ENCODE data around the gene WNK2.

WNK2 gene

DNA sequence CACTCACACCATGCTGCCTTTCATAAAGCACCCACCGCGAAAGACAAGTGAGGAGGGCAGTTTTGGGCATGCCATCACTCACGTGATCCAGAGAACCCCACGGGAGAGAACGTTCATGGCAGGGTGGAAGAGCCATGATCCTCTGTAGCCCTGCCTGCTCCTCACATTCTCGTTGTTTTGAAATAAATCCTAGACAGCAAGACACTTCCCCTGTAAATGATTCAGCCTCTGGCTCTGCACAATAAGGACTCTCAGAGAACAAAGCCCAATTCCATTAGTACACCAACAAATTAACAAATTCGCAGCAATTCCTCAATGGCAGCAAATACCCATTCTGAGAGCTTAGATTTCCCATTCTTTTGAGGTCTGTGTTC is 71.5 kb downstream of the WNK2 start:
- no peak for DNase-seq (ENCODE audit: low read depth)

DNA sequence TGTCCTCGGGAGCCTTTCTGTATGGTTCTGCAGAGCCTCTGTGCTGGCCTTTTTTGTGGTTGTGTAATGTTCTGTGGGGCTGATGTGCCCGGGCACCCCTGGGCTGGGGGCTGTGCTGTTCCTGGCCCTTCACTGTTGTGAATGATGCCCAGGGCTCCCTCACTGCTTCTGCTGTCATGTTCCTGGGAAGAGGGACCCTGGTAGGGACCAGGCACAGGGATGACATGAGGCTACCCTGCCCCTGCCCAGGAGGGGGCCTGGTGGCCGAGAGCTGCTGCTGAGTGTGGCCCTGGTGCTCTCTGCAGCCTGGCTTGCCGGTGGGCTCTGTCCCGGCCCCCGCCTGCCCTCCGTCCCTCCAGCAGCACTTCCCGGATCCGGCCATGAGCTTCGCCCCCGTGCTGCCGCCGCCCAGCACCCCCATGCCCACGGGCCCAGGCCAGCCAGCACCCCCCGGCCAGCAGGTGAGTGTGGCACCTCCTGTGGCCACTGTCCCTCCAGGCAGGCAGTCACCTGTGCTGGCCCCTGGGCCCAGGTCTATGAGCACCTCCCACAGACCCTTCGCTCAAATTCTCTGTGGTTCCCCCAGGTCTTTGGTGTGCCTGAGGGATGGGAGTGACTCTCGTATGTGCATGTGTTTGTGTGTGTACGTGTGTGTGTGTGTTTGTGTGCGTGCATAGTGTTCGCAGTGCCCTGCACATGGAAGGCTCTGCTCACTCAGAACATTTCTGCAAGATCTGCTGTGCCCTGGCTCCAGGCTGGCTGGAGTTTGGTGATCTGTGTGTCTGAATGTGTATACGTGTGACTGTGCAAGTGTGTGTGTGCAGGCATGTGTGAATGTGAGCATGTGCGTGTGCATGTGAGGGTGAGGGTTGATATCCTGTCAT is 72.3 kb downstream of the WNK2 start:
- DNase-seq (ENCODE audit: low read depth), result no peak

DNA sequence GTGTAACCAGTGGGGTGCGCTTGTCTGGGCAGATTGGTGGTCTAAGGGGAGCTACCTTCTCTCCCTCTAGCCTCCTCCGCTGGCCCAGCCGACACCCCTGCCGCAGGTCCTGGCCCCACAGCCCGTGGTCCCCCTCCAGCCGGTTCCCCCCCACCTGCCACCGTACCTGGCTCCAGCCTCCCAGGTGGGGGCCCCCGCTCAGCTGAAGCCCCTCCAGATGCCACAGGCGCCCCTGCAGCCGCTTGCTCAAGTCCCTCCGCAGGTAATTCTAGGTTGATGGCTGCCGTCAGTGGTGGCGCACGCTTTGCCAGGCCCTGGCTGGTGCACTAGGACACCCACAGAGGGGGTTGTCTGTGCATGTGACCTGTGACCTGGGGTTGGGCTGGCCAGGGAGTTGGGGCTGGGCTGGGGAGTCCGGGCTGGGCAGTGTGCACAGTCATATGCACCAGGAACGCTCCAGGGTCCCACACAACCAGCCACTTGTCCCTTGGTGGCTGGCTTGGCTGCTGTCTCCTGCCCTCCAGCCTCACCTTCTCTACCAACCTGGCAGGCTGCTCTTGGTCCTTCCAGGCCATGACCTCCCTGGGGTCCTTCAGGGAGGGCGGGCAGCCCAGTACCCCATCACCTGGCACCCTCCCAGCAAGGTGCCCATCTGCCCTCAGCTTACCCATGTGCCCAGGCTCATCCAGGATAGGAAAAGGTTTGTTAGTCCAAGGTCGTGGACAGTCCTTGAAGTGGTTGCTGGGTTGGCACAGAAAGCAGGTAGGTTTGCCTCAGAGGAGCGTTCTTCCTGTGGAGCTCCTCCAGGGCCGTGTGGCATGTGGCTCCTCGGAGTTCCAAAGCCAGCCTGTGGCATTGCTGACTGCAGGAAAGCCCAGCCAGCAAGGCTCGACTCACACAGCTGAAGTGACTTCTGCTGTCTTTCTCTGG is 73.2 kb downstream of the WNK2 start:
- no peak for DNase-seq (ENCODE audit: low read depth)

DNA sequence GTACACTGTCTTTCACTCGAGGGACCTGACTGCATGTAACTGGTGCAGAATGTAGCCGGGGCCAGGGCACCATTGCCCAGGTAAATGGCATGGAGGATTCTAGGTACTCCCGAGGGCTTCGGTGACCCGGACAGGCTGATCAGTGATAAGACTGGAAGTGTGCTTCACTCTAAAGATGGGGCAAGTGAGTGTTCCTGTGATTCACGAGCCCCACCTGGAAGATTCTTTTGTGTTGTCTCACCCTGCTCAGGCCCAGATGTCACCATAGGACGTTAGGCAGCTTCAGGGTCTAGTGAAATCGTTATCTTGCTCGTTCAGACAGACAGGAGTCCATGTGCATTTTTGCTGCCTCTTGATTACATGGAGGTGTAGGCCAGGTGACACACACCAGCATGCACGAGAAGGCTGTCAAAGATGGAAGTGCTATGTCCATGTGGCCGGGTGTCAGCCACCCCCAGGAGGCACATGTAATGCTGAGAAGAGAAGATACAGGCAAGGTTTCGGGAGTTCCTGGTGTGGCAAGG is 73.9 kb downstream of the WNK2 start:
- no peak for DNase-seq (ENCODE audit: low read depth)

DNA sequence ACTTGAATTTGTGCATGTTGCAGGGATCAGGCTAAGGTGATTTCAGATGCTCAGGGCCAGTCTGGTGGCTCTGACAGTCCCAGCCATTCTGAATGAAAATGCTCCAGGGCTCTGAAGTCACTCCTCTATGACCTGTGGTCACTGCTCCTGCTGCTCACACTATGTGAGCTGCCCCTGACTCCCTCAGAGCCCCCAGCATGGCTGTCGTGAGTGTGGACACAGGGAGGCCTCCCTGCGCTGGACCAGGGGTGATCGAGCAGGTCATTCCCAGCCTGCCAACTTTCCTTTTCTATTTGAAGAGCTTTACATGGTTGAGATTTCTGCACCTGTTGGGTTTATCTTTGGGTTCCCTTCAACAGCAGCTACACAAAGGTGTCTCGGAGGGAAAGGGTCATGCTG is 74.5 kb downstream of the WNK2 start:
- no peak for DNase-seq (ENCODE audit: low read depth)

DNA sequence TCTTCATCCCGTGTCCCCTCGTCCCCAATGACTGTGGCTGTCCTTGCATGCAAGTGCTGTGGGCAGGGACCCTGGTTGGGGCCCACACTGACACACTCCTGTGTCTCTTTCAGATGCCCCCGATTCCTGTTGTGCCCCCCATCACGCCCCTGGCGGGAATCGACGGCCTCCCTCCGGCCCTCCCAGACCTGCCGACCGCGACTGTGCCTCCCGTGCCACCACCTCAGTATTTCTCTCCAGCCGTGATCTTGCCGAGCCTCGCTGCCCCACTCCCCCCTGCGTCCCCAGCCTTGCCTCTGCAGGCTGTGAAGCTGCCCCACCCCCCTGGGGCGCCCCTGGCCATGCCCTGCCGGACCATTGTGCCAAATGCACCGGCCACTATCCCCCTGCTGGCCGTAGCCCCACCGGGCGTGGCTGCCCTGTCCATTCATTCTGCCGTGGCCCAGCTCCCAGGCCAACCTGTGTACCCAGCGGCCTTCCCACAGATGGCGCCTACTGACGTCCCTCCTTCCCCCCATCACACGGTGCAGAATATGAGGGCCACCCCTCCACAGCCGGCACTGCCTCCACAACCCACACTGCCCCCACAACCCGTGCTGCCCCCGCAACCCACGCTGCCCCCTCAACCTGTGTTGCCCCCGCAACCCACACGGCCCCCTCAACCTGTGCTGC is 75.0 kb downstream of the WNK2 start:
- no peak for DNase-seq (ENCODE audit: low read depth)

DNA sequence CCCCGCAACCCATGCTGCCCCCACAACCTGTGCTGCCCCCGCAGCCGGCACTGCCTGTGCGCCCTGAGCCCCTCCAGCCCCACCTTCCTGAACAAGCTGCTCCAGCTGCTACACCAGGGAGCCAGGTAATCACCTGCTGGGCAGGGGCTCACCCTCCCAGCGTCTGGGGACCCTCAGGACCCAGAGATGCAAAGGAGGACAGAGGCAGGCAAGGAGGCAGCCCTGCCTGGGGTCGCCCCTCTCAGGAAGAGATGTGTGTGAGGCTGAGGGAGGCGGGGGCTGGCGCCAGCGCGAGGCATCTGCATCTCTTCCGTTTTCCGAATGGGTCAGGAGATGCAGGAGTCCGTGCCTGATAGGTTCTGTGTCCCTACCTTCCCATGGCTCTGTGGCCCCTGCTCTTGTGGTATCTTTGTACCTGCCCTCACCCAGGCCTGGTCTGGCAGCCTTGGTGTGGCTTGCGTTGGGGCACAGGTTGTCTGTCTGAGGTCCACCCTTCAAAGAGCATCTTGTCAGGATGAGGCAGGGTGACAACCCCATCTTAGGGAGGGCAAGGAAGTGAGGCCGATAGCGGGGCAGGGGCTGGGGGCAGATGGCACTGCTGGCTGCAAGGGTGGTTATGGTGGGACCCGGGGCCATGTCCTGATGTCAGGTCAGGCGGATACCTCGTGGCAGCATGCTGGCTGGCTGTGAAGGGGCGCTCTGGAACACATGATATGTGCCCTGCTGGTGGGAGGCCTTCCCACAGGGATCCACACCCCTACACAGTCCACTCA is 75.7 kb downstream of the WNK2 start:
- no peak for DNase-seq (ENCODE audit: low read depth)

DNA sequence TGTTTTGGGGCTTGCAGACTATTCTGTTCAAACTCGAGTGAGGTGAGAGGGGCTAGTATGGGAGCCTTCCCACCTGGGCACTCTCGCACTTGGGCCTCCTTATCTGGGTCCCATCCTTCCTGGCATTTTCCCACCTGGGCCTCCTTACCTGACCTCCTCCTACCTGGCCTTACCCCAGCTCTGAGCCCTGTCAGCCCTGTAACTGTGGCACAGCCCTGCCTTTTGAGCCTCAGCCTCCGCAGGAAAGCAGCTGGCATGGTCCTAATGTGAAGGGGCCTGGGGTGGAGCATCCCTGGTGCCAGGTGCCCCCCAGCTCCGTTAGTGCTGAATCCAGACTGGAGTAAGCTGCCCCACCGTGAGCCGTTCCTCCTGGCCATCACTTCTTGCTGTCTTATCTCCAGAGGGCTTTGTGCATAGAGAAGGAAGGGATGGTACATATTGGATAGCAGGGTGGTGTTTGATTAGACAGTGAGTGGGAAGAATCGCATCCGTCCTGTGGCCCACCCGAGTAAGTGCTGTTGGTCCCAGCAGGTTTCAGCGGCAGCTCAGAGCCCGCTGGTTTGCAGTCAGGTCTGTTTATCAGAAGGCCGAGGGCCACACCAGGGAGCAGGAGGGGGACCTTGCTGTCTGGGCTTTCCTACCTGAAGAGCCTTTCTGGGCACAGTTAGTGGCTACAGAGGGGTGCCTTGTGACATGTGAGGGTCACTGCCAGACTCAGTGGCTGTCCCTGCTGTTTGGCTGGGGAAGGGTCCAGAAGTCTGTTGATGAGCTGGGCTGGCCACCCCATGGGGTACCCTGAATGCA is 76.5 kb downstream of the WNK2 start:
- no peak for DNase-seq (ENCODE audit: low read depth)

DNA sequence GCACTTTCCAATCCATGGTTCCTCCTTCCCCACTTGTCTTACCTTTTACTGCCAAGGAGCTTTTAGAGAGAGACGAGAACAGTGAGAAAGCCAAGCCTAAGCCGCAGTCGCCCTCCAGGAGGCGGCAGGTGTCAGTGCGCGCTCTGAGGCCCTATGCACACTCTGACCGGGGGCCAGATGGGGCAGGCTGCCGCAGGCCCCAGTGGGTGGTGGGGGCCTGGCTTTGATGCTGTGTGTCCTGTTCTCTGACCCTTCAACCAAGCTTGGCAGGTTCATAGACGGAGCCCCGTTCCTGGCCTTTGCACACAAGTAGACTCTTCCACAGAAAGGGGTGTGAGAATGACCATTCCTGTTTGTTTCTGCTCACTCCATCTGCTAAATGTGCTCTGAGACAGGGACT is 77.3 kb downstream of the WNK2 start:
- DNase-seq (ENCODE audit: low read depth), result no peak

DNA sequence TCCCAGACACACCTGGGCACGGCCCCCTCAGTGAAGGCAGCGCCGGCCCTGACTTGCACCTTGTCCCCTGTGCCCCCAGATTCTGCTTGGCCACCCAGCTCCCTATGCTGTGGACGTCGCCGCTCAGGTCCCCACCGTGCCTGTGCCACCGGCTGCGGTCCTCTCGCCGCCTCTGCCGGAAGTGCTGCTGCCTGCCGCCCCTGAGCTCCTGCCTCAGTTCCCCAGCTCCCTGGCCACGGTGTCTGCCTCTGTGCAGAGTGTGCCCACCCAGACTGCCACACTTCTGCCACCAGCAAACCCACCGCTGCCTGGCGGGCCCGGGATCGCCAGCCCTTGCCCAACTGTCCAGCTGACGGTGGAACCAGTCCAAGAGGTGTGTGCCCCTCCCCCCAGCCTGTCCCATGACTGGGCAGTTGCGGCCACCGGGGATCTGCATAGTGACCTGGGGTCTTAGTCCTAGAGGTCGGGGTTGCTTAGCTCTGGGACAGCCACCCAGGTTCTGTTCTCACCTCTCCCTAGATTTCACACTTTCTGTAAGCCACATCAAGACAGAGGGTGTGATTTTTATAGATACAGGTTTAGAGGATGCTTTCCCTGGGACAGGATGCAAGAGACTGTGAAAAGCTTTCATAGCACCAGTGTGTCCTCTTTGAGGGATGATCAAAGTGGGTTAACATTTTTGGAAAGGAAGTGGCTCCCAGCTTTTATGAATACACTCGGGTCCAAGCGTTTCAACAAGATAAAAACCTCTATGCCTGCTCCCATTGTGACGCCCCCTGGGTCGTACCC is 78.0 kb downstream of the WNK2 start:
- no peak for DNase-seq (ENCODE audit: low read depth)

DNA sequence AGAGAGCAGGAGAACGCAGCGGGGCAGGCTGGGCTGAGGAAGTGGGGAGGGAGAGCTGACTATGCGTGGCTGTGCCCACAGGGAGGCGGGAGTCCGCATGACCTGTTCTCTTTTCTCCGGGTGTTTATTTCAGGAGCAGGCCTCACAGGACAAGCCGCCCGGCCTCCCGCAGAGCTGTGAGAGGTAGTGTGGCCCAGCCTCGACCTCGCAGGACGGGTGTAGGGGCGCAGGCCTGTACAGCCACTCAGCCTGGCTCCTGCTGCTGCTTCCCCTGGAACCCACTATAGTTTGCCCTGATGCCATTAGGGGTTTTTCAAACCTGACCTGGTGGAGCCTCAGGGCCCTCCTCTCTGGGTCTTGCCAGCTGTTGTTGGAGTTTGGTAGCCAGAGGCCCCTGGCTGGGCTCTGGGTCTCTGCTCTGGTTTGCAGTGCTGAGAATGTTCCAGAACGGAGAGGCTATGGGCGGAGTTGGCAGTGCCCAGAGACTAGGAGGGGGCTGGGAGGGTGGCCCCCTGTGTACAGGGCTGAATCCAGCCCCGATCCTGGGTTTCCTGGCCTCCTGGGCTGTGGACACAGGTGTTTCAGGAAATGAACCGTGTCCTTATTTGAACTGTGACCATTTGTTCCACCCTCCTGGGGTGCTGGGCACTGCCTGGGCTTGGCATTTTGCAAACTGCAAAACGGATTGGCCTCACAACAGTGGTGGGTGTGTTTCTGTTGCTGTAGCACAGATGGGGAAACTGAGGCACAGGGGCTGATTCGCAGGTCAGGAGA is 78.8 kb downstream of the WNK2 start:
- no peak for DNase-seq (ENCODE audit: low read depth)

DNA sequence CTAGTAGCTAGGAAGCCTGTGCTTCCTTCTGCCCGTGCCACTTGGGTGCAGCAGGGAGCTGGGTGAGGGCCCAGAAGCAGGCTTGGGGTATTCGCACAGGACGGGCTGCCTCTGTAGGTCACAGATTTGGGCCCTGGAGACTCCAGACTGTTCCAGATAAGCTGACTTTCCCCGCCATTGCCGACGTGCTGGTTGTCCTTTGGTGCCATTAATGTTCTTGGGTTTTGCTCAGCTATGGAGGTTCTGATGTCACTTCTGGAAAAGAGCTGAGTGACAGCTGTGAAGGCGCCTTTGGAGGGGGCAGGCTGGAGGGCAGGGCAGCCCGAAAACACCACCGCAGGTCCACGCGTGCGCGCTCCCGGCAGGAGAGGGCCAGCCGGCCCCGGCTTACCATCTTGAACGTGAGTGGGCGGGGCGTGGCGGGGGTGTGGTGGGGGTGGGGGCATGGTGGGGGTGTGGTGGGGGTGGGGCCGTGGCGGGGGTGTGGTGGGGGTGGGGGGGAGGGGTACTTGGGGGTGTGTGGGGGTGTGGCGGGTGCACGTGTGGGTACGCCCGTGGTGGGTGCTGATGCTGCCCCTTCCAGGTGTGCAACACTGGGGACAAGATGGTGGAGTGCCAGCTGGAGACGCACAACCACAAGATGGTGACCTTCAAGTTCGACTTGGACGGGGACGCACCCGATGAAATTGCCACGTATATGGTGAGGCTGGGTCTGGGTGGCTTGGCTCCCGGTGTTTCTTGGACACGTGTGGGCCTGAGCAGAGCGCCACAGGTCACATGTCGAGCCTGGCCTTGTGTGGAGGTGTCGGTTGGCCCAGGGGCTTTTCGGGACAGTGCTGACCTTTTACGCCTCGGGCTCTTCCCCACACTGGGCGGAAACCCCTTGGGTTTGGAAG is 79.6 kb downstream of the WNK2 start:
- DNase-seq (ENCODE audit: low read depth), result no peak

DNA sequence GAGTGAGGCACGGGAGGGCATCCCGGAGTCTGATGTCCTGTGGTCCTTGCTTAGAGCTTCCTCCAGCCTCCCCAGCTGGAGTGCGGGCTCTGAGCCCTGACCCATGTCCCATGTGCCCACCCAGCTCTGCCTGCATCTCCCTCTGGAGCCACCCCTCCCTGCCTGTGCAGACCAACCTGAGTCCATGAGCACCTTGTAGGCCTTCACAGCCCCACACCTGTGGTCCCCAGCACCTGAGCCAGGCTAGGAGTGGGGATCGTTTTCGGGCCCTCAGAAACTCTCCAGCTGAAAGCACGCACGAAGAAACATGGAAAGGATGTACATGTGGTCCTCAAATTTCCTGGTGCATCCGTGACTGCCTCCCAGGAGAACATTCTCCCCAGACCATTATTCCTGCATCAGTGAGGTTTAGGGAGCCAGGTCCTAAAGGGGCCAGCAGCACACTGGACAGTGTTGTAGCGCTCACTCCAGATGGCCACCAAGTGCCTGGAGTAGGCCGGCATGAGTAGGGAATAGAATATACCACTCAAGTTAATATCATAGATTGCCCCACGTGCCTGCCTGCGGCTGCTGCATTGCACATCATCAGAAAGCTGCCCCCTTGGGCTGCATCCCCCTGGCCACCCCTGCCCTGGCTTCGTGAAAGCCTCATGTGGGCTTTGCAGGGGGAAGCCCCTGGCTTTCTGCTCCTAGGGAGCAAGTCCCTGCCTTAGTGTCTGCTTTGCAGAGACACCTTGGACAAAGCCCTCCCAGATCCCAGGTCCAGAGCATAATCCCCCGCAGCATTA is 80.6 kb downstream of the WNK2 start:
- DNase-seq (ENCODE audit: low read depth), result no peak

DNA sequence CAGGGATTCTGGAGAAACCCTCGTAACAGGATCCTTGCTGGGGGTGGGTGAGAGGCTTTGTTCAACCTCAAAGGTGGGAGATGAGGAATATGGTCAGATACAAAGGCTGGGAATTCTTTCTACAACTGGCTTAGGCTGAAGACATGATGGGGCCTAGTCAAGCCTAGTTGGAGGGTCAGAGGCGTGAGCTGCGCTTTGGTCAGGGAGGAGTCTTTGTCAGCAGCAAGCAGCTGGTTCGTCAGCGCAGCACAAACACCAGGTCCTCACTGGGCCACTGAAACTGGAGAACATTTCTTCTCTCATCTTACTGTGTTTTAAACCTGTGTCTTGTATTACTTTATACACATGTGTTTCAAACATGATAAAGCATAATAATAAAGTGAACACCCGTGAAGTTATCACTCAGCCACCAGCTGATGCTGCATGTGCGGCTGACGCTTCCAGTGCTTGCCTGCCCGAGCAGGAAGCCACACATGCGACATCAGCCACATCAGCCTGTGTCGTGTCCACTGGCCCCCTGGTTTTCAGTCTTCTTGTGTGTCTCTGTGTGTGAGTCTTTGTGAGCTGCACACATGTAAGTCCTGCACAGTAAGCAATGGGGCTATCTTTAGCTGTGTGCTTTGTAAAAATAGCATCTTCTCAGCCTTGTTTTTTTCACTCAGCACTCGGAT is 81.5 kb downstream of the WNK2 start:
- no peak for DNase-seq (ENCODE audit: low read depth)

DNA sequence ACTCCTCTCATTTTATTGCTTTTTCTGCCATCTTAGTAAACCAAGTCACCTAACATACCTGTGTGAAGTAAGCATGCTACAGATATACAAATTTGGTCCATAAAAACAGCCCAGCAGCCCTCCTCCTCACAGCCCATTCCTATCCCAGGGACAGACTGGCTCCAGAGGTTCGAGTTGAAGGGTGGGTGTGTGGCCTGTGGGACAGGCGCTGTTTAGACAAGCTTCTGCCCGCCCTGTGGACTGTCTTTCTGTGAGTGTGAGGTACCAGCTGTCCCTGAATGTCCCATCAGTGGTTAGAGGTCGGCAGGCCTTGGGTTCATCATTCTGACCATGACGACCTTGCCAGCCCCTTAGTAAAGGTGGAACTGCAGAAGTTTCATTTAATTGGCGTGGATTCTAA is 82.0 kb downstream of the WNK2 start:
- no peak for DNase-seq (ENCODE audit: low read depth)

DNA sequence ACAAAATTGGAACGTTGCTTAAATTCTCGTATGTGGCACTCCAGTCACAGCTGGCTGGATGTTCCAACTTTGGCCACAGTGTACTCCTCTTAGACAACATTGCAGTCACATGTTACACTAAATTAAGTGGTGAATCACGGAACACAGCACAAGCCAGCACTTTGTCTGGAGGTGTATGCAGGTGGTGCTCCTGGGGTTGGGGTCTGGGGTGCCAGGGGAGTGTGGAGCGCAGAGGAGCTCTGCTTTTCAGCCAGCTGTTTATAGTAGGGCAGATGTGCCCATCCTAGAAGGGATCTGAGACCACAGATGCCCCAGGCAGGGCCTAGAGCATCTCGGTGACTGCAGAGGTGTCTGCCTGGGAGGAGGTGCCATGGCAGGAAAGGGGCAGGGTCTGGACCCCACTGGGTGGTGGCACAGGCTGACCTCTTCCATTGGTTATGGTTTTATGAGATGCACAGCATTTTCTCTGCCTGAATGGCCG is 82.6 kb downstream of the WNK2 start:
- no peak for DNase-seq (ENCODE audit: low read depth)

All from activated gamma-delta T cell treated with anti-CD3 and anti-CD28 coated beads, Interleukin-2, amount 50 U/mL, for 16 hours (primary cell).